Stimulated activated CD4-positive, alpha-beta T cell treated with anti-CD3 and anti-CD28 coated beads, Interleukin-4, amount 100 ng/mL, for 4 hours (primary cell): Measurements from ENCODE around the gene EHD4.

ENCODE experiments used
- DNase-seq, 2 experiments: peaks; one replicate each; pipeline ENCODE4 v3.0.0-alpha.2; 2020

Gene EHD4

GRCh38 chr15:41972253-41973242 is at the start of gene EHD4:
Gene EHD4, minus strand, starts transcription at chr15:41972557. Its CDS starts 63 bp downstream, at chr15:41972494.
- DNase-seq = peak; percentile 89 to 96

GRCh38 chr15:42021593-42021992 is 49.2 kb upstream of the EHD4 start:
- no peak for DNase-seq

GRCh38 chr15:42020713-42021273 is 48.4 kb upstream of the EHD4 start, which contains the start of gene PLA2G4E:
Gene PLA2G4E, minus strand, starts transcription at chr15:42021042. Its CDS starts 12 bp downstream, at chr15:42021030.
- no peak for DNase-seq

DNA sequence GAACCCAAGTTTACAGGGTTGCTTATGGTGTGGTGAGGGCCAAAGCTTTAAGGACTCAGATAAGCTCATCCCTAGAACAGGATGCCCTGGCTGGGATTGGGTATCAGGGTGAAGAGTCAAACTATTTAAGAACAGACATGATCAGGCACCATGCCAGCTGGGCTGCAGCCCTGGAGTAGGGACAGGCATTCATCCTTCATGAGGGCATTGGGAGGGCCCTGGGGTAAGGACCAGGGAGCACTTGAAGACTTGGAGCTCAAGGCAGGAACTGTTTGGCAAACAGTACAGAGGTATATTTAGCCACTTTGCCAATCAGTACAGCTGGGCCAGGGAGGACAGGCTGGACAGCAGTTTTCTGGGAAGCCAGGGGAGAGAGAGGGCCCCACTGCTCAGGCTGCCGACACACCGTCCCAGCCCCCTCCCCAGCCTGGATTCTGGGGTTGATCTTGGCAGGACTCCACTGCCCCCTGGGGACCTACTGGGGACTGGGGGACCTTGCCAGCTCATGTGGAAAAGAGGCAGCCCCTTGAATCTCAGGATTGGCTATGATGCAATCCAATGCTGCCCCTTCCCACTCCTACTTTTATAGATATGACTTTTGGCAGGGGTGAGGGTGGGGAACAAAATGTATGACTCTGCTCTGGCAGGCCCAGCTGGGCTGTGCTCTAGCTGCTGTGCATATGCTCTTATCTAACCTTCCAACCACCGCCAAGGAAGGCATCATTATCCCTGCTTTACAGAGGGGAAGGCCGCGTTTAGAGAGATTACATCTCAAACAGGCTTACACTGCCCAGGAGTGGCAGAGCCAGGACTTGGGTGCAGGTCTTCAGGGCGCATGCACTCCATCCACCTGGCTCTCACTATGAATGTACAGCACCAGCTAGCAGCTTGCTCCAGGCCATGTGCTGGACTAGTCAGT is 46.2 kb upstream of the EHD4 start:
- no peak for DNase-seq

- no peak for DNase-seq
These were observed 44.6 kb upstream of the EHD4 start for GRCh38 chr15:42016971-42017370.

DNA sequence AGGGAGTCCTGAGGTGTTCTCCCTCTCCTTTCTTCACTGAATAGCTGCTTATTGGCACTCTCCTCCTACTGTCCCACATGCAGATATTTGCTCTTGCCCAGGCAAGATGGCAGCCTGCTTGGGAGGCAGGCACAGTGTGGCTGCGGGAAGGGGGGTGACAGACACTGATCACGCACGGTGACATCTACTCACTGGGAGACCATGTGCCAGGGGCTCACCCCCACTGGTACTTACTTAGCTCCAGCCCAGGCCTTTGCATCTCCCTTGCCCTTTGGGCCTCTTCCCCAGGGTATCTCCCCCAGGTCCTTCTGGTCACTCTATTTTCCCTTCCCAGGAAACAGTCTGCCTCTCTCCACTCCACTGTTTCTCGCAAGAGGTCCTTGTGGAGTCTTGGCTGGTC is 42.0 kb upstream of the EHD4 start:
- DNase-seq = no peak

GRCh38 chr15:42012928-42013482 is 40.6 kb upstream of the EHD4 start:
- DNase-seq = no peak

GRCh38 chr15:42012241-42012640 is 39.9 kb upstream of the EHD4 start:
- no peak for DNase-seq

GRCh38 chr15:42011074-42011473 is 38.7 kb upstream of the EHD4 start:
- DNase-seq = no peak

DNA sequence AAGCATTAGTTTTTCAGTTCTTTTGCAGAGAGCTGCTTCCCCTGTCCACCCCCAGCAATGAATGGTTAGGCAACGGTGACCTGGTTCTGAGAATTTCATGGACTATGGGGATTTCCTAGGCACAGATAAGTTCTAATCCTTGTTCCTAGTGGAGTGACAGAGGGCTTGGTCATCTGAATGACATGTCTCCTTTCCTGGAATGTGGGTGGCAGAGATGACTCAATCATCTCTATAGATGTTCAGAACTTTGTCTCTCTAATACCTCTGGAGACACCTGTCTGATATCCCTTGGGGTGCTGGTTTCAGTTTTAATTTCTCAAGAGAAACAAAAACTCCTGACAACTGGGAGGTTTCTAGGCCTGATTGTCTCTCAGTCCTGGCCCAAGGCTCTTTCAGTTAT is 38.1 kb upstream of the EHD4 start:
- DNase-seq = peak in 1 of 2 experiments; percentile 14

- no peak for DNase-seq
These were observed 37.1 kb upstream of the EHD4 start for GRCh38 chr15:42009474-42009873.

DNA sequence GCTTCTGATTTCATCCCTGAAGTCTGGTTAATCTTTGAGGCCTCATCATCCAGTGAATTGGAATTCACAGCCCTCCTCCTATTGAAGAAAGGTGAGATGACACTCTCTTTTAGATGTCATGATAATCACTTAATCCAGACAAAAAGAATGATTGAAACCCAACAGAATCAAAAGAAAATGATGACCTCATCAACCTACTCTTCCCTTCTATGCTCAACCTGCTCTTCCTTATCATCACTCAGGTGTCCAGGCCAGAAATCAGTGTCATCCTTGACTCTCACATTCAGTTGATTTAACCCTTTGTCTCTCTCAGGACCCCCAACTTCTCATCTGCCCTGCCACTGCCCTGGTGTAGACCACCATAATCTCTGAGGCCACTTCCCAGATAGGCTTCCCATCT is 36.7 kb upstream of the EHD4 start:
- DNase-seq = no peak

DNA sequence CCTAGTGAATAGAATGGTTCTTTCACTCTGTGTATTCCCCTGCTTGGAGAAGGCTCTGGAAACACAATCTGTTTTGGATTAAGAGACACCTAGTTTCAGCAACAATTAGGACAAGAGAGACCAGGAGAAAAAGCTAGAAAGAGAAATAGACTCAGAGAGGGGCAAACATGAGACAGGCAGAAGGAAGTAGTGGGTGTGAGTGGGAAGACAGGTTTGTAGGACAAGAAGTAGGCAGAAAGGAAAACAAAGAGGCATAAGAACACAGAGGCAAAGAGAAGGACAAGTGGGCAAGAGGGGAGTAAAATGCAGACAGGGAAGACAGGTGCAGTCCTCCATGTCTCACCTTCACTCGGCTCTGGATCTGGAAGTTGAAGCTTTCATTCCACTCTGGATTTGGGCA is 35.0 kb upstream of the EHD4 start:
- no peak for DNase-seq

DNA sequence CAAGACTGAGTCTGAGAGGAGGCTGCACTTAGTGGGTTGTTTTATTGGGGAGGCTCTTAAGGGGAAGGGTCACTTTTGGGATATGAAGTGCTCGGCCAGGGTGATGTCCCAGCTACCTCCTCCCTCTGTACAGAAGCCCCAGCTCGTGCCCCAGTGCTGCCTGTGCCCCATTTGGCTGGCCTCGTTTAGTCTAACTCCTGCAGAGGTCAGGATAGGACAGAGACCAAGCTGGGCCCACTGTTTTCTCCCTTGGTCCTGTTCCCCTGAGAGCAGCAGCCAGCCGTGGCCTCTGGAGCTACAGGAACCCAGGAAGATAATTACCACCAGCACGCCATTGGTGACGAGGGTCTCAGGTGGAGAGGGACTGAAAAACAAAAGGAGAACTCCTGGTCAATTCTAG is 30.0 kb upstream of the EHD4 start:
- DNase-seq = no peak

- no peak for DNase-seq
These were observed 28.9 kb upstream of the EHD4 start for GRCh38 chr15:42001236-42001635.

DNA sequence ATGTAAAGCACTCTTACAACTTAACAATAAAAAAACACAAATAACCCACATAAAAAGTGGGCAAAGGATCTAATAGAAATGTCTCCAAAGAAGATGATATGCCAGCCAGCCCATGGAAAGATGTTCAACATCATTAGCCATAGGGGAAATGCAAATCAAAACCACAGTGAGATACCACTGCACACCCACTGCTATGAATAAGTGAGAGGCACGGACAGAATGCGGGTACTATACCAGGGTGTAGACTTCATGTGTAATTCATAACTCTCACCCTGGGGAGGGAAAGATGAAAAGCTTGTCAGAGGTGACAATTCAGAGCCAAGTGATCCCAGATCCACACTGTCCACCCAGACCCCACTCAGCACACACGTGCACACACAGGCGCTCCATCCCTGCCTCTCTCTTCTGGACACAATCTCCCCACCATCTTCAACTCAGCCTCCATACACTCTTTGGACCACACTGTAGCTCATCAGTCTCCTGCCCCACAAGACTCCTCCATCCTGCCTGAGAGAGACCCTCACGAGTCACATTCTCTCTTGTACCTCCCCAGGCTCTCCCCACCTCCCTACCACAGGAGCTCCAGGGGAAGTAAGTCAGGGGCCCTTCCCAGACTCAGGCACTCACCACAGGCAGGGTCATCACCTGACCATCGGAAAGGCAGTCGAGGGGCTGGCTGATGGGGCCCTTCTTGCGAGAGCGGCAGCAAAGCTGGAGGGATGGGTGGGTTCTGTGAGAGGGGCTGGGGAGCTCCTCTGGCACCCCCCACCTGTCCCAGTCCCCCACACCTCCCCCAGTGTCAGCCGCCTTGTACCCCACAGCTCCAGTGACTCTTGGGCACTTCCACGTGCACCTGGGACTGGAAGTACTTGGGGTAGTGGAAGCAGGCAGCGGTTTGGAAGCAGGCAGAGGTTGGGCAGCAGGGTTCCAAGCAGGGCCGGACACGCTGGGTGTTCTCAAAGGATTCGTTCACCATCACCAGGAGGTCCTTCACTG is 27.2 kb upstream of the EHD4 start:
- no peak for DNase-seq

GRCh38 chr15:41997845-41998244 is 25.5 kb upstream of the EHD4 start:
- no peak for DNase-seq

DNA sequence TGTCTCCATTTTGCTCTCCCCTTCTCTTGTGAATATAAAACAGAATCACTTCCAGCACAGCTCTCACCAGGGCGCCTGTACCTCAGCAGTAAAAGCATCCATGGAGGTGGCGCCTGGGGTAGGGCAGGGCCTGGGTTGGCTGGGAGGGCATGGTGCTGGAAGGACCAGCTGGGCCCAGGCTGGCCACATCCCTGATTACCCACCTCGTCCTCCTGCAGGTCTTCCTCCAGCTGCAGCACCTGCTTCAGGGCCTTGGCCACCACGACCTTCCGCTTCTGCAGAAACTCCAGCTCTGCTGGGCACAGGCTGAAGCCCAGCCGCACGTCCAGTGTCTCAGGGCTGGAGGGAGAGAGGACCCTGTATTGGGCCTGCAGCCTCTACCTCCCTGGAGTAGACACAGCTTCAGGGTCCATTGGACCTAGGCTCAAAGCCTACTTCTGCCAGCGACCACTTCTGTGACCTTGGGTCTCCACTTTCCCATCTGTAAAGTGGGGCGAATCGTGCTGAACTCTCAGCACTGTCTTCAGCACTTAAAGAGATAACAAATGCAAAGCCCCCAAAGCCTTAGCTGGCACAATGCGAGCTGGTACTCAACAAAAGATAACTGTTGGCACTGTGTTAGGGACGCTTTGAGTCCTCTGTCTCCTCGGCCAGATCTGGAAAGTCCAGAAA is 24.7 kb upstream of the EHD4 start:
- DNase-seq = no peak

DNA sequence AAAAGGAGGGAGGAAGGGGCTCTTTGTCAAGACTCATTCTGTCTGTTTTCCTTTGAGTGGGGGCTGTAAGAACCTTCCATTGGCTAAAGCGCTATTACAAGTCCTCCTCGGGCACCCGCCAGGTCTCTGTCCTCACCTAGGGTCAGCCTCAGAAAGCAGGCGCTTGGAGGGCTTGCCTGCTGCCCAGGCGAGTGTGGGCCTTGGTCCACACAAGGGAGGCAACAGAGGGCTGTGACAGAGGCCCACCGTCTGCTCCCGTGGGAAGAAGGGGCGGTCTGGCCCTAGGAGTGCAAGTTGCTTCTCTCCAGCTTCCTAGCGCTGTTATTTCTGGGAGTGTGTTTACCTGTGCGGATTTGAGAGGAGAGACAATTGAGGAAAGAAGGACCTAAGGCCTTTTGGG is 24.0 kb upstream of the EHD4 start:
- no peak for DNase-seq

- no peak for DNase-seq
These were observed 23.1 kb upstream of the EHD4 start for GRCh38 chr15:41995476-41995855.
